OCI-LY7 (cell line): Measurements from ENCODE around the gene NACC2.

Source experiments
- CTCF ChIP-seq: fragments of 200-600 bp; sonication (generic); conservative IDR thresholded peaks from 2 replicates; pipeline ENCODE4 v1.5.1; 2014; ENCODE audit warnings: mild to moderate bottlenecking, antibody characterized with exemption, low read length, moderate library complexity, mixed read lengths
- EZH2phosphoT487 ChIP-seq: fragments of 200-600 bp; sonication (generic); IDR thresholded peaks from 2 replicates; pipeline ENCODE4 v1.6.1; 2018; ENCODE audit warnings: low read depth, borderline replicate concordance, mild to moderate bottlenecking, mixed run types, antibody characterized with exemption, low read length, moderate library complexity, mixed read lengths

DNA sequence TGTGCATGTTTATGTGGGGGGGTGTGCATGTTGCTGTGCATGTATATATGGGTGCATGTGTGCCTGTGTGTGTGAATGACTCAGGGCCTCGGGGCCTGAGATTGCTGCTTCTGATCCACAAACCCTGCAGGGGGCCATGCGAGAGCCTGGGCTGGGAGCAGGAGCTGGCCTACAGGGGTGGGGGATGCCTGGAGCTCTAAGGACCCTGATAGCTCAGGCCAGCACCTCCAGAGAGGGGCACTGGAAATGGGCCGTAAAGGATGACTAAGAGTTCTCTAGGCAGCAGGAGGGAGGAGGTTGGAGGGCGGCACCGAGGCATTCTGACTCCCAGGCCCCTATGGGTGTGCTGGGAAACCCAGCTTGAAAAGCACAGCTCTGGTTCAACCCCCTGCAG lies 127.0 kb downstream of the NACC2 start:
- TF ChIP-seq CTCF = no peak
- TF ChIP-seq EZH2phosphoT487 = no peak
